Measurements from ENCODE around the gene F10. TPM values are rescaled to one million over a fixed set of nuclear protein-coding genes. Genes with fewer than 3 reads are reported as not detected.
A peak's percentile ranks its signal among the peaks of the same experiment; 100 is the strongest.
"Not testable (repeated sequence)": the region's sequence is repeated elsewhere in the genome, so short reads cannot be mapped to it uniquely, and the experiment has no call there.

Gene F10
- total RNA-seq, 4 donors from 2014 or later, result 4.1 to 22.5 (median 11.8) TPM

GRCh38 chr13:113105032-113105920, 17.3 kb upstream of the F10 start, which contains the start of gene F7:
Gene F7, plus strand, starts transcription at chr13:113105791. Its CDS starts 51 bp downstream, at chr13:113105842.
- H3K4me1 ChIP-seq, result peaks cover 0 to 14% (median 0%) of the 10 kb centered on the region in 4 donors
- H3K4me3 ChIP-seq, result peak within 1 kb of the TSS in 1 of 4 donors; percentile 41
- no peaks in the 10 kb centered on the region for H3K9me3 ChIP-seq
- TF ChIP-seq POLR2A (IDR thresholded peaks at IDR 0.05) (no peak), CTCF (IDR thresholded peaks at IDR 0.05) (no peak)
- peak in 1 of 3 donors; percentile 62 for DNase-seq
- H3K27ac ChIP-seq, result no peak within 1 kb of the TSS
- peaks cover 0 to 12% of the 10 kb centered on the region in 2 donors for H3K27me3 ChIP-seq
- H3K36me3 ChIP-seq, result no peaks in the 10 kb centered on the region

- peak overlapping the region in 1 of 4 donors; percentile 41 for H3K4me3 ChIP-seq
- peaks cover 0 to 18% of the 10 kb centered on the region in 2 donors for H3K27me3 ChIP-seq
- no peak for TF ChIP-seq POLR2A (IDR thresholded peaks at IDR 0.05)
- TF ChIP-seq CTCF (IDR thresholded peaks at IDR 0.05), result no peak
- no peak overlapping the region for H3K27ac ChIP-seq
- no peak for DNase-seq
- H3K9me3 ChIP-seq, result peaks cover 0 to 5% (median 0%) of the 10 kb centered on the region in 4 donors
- peaks cover 0 to 21% (median 0%) of the 10 kb centered on the region in 4 donors for H3K4me1 ChIP-seq
- no peaks in the 10 kb centered on the region for H3K36me3 ChIP-seq
Observed at GRCh38 chr13:113105921-113106452, 16.6 kb upstream of the F10 start.

- Histone ChIP-seq H3K27ac (no peak overlapping the region), H3K4me3 (no peak overlapping the region), H3K9me3 (peaks cover 0 to 5% (median 0%) of the 10 kb centered on the region in 4 donors), H3K4me1 (peaks cover 0 to 21% (median 0%) of the 10 kb centered on the region in 4 donors), H3K36me3 (no peaks in the 10 kb centered on the region), H3K27me3 (peaks cover 0 to 18% of the 10 kb centered on the region in 2 donors)
- DNase-seq, result no peak
- TF ChIP-seq POLR2A (IDR thresholded peaks at IDR 0.05) (no peak), CTCF (IDR thresholded peaks at IDR 0.05) (no peak)
Observed at GRCh38 chr13:113106711-113107351, 15.8 kb upstream of the F10 start.

- H3K27me3 ChIP-seq, result peaks cover 0 to 18% of the 10 kb centered on the region in 2 donors
- not testable (repeated sequence) for H3K4me3 ChIP-seq, H3K27ac ChIP-seq, H3K36me3 ChIP-seq, H3K9me3 ChIP-seq
- H3K4me1 ChIP-seq, result peaks cover 0 to 21% (median 0%) of the 10 kb centered on the region in 4 donors
- peak in 1 of 3 donors; percentile 23 for DNase-seq
Observed at GRCh38 chr13:113108521-113108920, 14.1 kb upstream of the F10 start.

GRCh38 chr13:113109151-113110047, 13.2 kb upstream of the F10 start:
- Histone ChIP-seq H3K9me3 (peaks cover 0 to 5% (median 0%) of the 10 kb centered on the region in 4 donors), H3K36me3 (no peaks in the 10 kb centered on the region), H3K27me3 (peaks cover 0 to 18% of the 10 kb centered on the region in 2 donors), H3K27ac (no peak overlapping the region), H3K4me1 (peaks cover 0 to 21% (median 0%) of the 10 kb centered on the region in 4 donors), H3K4me3 (peak overlapping the region in 2 of 4 donors; percentile 42 to 43)
- peak in 2 of 3 donors; percentile 35 to 43 for DNase-seq
- TF ChIP-seq CTCF (IDR thresholded peaks at IDR 0.05), result no peak
- TF ChIP-seq POLR2A (IDR thresholded peaks at IDR 0.05), result no peak
